Esophagus muscularis mucosa (tissue), 3 donors: ENCODE measurements around the gene PABPN1.

Experiments
- CTCF ChIP-seq, 3 experiments: fragments of 200-600 bp in 2 of 3; fragments of 450-650 bp in 1 of 3; sonication (generic) in 2 of 3; IDR thresholded peaks; one replicate each; pipeline ENCODE4 v1.5.1; 2017 to 2019; ENCODE audit warnings: antibody characterized with exemption in 3 of 3, mild to moderate bottlenecking in 2 of 3, moderate library complexity in 1 of 3
- POLR2A ChIP-seq: fragments of 450-650 bp; IDR thresholded peaks from one replicate; pipeline ENCODE4 v1.6.1; 2017; ENCODE audit warnings: antibody characterized with exemption, moderate library complexity, mild to moderate bottlenecking, low read depth

GRCh38 chr14:23299986-23300686 lies 21.1 kb upstream of the PABPN1 start:
- TF ChIP-seq CTCF (IDR thresholded peaks at IDR 0.05), result no peak
- no peak for TF ChIP-seq POLR2A
